ENCODE data around the gene TUBGCP3.
A peak's percentile ranks its signal among the peaks of the same experiment; 100 is the strongest.

DNA sequence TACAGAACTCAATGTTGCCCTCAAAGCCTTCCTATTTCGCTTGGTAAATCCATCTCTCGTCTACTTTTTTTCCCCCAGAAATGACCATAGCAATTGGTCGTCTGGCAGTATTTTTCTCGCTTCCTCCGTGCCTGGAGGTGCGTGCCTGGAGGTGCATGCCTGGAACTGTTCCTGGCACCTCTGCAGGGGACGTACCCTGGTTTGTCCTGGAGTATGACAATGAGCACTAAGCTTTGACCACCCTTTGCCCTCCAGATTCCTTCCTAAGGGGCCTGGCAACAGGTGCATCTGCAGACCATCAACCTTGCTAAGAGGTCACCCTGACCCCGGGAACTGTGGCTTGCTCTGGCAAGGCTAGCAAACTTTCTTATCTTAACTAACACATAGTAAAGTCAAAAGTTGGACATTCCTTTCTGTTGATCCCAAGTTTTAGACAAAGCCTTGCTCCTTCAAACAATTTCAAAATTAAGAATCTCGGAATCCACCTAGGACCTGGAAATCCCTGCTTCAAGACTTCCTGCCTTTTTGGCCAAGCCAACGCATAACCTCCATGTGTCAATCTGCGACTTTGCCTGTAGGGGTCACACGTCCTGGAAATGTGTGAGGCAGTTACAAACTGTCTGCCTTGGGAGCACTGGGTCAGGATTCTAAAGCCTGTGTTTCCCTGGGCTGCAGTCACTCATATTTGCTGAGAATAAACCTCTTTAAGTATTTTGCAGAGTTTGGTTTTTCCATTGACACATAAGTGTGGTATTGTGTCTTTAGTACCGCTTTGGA lies 28.8 kb upstream of the TUBGCP3 start:
- TF ChIP-seq, protein P1, sequence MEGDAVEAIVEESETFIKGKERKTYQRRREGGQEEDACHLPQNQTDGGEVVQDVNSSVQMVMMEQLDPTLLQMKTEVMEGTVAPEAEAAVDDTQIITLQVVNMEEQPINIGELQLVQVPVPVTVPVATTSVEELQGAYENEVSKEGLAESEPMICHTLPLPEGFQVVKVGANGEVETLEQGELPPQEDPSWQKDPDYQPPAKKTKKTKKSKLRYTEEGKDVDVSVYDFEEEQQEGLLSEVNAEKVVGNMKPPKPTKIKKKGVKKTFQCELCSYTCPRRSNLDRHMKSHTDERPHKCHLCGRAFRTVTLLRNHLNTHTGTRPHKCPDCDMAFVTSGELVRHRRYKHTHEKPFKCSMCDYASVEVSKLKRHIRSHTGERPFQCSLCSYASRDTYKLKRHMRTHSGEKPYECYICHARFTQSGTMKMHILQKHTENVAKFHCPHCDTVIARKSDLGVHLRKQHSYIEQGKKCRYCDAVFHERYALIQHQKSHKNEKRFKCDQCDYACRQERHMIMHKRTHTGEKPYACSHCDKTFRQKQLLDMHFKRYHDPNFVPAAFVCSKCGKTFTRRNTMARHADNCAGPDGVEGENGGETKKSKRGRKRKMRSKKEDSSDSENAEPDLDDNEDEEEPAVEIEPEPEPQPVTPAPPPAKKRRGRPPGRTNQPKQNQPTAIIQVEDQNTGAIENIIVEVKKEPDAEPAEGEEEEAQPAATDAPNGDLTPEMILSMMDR (IDR thresholded peaks at IDR 0.05), result peak; percentile 37 to 70 (median 47)
- no peak for TF ChIP-seq POLR2A (IDR thresholded peaks at IDR 0.05)
